HepG2 (cell line): ENCODE data around the gene ZNF853. TPM values are rescaled to one million over a fixed set of nuclear protein-coding genes. Genes with fewer than 3 reads are reported as not detected.
"Not testable (repeated sequence)": the region's sequence is repeated elsewhere in the genome, so short reads cannot be mapped to it uniquely, and the experiment has no call there.

Experiments
- ATAC-seq: fragments of 200-7000 bp; cut with Tn5 transposase; 3 replicates; pipeline ENCODE4 v1.9.1; 2020; ENCODE audit warnings: mild to moderate bottlenecking, moderate library complexity
- BruUV-seq: library from RNA; stranded (reverse); fragments of 400-500 nt; replicated peaks from 2 replicates; lab custom pipeline; 2021; lab: Mats Ljungman, UMichigan
- CTCF ChIA-PET: fragments of 300-600 bp; formaldehyde crosslinking; extraction: SDS; loops from one replicate; lab custom pipeline; 2021; ENCODE audit warnings: low total read pairs, inconsistent platforms, low intra/inter-chr PET ratio; lab: Yijun Ruan, JAX
- POLR2A ChIA-PET: fragments of 350-600 bp; sonication (Branson Sonifier 250); formaldehyde crosslinking; loops from one replicate; lab custom pipeline; 2020; ENCODE audit warnings: antibody characterized with exemption, inconsistent platforms; lab: Yijun Ruan, JAX
- DNase-seq: peaks from one replicate; pipeline ENCODE4 v3.0.0-alpha.2; 2015; ENCODE audit warnings: low spot score
- FAIRE-seq: peaks from 3 replicates; lab custom pipeline; 2011; peaks lifted over from hg19 to GRCh38; lab: Jason Lieb, UNC
- H2AFZ ChIP-seq: one replicate; pipeline ENCODE4 v1.6.1; 2011; ENCODE audit warnings: low read length, inconsistent platforms
- H3K27ac ChIP-seq: fragments of 300-600 bp; 3 replicates; pipeline ENCODE4 v1.8.0; 2011; ENCODE audit warnings: mixed run types, mild to moderate bottlenecking, mixed read lengths, low read length, inconsistent platforms; ENCODE audit not compliant: insufficient read depth; ENCODE audit errors: extremely low read length
- H3K27me3 ChIP-seq, 2 experiments: fragments of 200-600 bp in 1 of 2; 2 replicates in 1 of 2; 3 replicates in 1 of 2; pipeline versions ENCODE4 v1.6.0 to v1.8.0; 2011; ENCODE audit warnings: low read length in 2 of 2, mild to moderate bottlenecking in 2 of 2, moderate library complexity in 2 of 2, inconsistent platforms in 1 of 2; ENCODE audit not compliant: insufficient read depth in 2 of 2, control insufficient read depth in 1 of 2
- H3K36me3 ChIP-seq, 2 experiments: fragments of 200-600 bp in 1 of 2; replicated peaks in 1 of 2; 2 replicates in 1 of 2; 3 replicates in 1 of 2; pipeline versions ENCODE4 v1.5.1 to v1.8.0; 2011; ENCODE audit warnings: low read length in 2 of 2, inconsistent platforms in 1 of 2; ENCODE audit not compliant: insufficient read depth in 2 of 2, control insufficient read depth in 1 of 2
- H3K4me1 ChIP-seq: 2 replicates; pipeline ENCODE4 v1.5.1; 2012; ENCODE audit warnings: low read length, inconsistent platforms; ENCODE audit not compliant: insufficient read depth
- H3K4me2 ChIP-seq: 2 replicates; pipeline ENCODE4 v1.6.0; 2011; ENCODE audit warnings: low read depth, low read length, inconsistent platforms
- H3K4me3 ChIP-seq, 3 experiments: fragments of 200-600 bp in 1 of 3; sonication (generic), shearing (Covaris generic) in 1 of 3; replicated peaks in 1 of 3; 2 replicates each; pipeline ENCODE4 v1.5.1; 2011 to 2016; ENCODE audit warnings: low read length in 3 of 3, inconsistent platforms in 2 of 3, low read depth in 2 of 3, mild to moderate bottlenecking in 2 of 3, control low read depth in 1 of 3, mixed read lengths in 1 of 3; ENCODE audit not compliant: insufficient read depth in 1 of 3
- H3K79me2 ChIP-seq: one replicate; pipeline ENCODE4 v1.6.1; 2011; ENCODE audit warnings: low read length, inconsistent platforms; ENCODE audit not compliant: insufficient read depth
- H3K9ac ChIP-seq: 2 replicates; pipeline ENCODE4 v1.6.0; 2011; ENCODE audit warnings: mild to moderate bottlenecking, low read depth, low read length, inconsistent platforms; ENCODE audit not compliant: insufficient read depth
- H3K9me3 ChIP-seq: 2 replicates; pipeline ENCODE4 v1.5.1; 2012; ENCODE audit warnings: mild to moderate bottlenecking, low read length
- H4K20me1 ChIP-seq: 2 replicates; pipeline ENCODE4 v1.6.0; 2011; ENCODE audit warnings: inconsistent platforms, mild to moderate bottlenecking, low read length, moderate library complexity; ENCODE audit not compliant: insufficient read depth
- POLR2G ChIP-seq: fragments of 200-400 bp; formaldehyde crosslinking; IDR thresholded peaks from 2 replicates; pipeline ENCODE4 v1.6.1; 2018; ENCODE audit warnings: mild to moderate bottlenecking, low read depth, low read length, moderate library complexity
- WGBS: methylation state at CpG from one replicate; pipeline ENCODE4 v1.1.6; 2017; ENCODE audit warnings: low lambda C conversion rate; 5-methylcytosine and 5-hydroxymethylcytosine counted together
- in situ Hi-C: cut with HindIII; loops from 2 replicates; pipeline ENCODE4 v1.10.0; 2017; ENCODE audit warnings: low pct_unique_long_range_greater_than_20kb; ENCODE audit not compliant: extremely low pct_ligation_motif_present
- intact Hi-C: fragments of 100-400 bp; cut with micrococcal nuclease; formaldehyde crosslinking; loops from one replicate; pipeline ENCODE4 v1.10.0; 2022; ENCODE audit not compliant: unreplicated experiment
- polyA plus RNA-seq, 8 experiments: library from polyadenylated mRNA; depleted of rRNA in 3 of 8; stranded (reverse) in 7 of 8; unstranded in 1 of 8; fragments of >200 nt; fragmentation: Illumina TruSeq in 4 of 8; extraction: Trizol in 4 of 8; gene quantifications; 2 replicates each; pipeline versions ENCODE4 v1.2.1 to v1.2.3, GENCODE V29; 2011 to 2016; ENCODE audit warnings: low read depth in 4 of 8, missing spikeins in 1 of 8, mixed read lengths in 1 of 8; ENCODE audit not compliant: insufficient read depth in 1 of 8
- total RNA-seq, 5 experiments: library from RNA; depleted of rRNA; stranded (reverse); fragments of >200 nt; fragmentation: Illumina TruSeq; extraction: Trizol; gene quantifications; 2 replicates each; pipeline ENCODE4 v1.2.3, GENCODE V29; 2016; ENCODE audit warnings: low read depth in 1 of 5
- TF ChIP-seq, protein P1 (sequence below): sonication (generic); formaldehyde crosslinking; IDR thresholded peaks from 2 replicates; pipeline ENCODE4 v1.5.0; 2020; ENCODE audit warnings: mild to moderate bottlenecking, missing genetic modification reagents, borderline replicate concordance
- TF ChIP-seq, protein P2 (sequence below): sonication (generic); formaldehyde crosslinking; IDR thresholded peaks from 2 replicates; pipeline ENCODE4 v1.4.0; 2020; ENCODE audit warnings: missing genetic modification reagents, borderline replicate concordance

ZNF853 gene
- total and polyA plus RNA-seq, 2 of the 13 experiments (the other 11 are each of a cell fraction or from before 2014, with no cell fraction given), result 2.1 to 6.2 TPM

DNA sequence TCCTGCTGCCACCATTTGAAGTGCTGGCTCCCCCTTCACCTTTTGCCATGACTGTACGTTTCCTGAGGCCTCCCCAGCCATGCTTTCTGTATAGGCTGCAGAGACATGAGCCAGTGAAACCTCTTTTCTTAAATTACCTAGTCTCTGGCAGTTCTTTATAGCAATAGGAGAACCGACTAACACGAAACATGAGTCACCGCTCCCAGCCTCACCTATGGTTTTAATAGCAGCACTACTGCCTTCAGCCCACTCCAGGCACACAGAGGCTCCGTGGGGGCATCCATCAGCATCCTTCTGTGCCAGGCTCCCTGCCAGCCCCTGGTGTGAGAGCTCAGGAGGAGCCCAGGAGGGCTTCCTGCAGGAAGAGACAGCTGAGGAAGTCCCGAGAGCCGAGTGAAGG is 16.2 kb downstream of the ZNF853 start (continued):
- TF ChIP-seq, protein P1, sequence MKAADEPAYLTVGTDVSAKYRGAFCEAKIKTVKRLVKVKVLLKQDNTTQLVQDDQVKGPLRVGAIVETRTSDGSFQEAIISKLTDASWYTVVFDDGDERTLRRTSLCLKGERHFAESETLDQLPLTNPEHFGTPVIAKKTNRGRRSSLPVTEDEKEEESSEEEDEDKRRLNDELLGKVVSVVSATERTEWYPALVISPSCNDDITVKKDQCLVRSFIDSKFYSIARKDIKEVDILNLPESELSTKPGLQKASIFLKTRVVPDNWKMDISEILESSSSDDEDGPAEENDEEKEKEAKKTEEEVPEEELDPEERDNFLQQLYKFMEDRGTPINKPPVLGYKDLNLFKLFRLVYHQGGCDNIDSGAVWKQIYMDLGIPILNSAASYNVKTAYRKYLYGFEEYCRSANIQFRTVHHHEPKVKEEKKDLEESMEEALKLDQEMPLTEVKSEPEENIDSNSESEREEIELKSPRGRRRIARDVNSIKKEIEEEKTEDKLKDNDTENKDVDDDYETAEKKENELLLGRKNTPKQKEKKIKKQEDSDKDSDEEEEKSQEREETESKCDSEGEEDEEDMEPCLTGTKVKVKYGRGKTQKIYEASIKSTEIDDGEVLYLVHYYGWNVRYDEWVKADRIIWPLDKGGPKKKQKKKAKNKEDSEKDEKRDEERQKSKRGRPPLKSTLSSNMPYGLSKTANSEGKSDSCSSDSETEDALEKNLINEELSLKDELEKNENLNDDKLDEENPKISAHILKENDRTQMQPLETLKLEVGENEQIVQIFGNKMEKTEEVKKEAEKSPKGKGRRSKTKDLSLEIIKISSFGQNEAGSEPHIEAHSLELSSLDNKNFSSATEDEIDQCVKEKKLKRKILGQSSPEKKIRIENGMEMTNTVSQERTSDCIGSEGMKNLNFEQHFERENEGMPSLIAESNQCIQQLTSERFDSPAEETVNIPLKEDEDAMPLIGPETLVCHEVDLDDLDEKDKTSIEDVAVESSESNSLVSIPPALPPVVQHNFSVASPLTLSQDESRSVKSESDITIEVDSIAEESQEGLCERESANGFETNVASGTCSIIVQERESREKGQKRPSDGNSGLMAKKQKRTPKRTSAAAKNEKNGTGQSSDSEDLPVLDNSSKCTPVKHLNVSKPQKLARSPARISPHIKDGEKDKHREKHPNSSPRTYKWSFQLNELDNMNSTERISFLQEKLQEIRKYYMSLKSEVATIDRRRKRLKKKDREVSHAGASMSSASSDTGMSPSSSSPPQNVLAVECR (CRISPR knock-in tag), result no peak

DNA sequence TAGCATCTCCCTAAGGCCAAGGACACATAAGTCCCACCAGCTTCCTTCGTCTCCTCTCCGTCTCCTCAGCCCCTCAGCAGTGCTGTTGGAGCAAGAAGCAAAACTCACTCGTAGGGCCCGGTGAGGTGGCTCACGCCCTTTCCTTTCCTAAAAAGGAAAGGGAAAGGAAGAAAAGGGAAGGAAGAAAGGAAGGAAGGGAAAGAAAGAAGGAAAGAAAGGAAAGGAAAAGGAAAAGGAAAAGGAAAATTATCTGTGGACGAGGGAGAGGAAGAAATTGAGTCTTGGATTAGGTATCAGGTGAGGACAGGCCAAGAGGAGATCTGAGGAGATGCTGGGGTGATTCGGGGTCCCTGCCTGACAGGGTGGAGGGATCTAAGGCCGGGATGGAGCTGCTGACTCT is 18.6 kb downstream of the ZNF853 start:
- POLR2A ChIA-PET, result no interaction called here
- in situ Hi-C loops, result no loop called here

DNA sequence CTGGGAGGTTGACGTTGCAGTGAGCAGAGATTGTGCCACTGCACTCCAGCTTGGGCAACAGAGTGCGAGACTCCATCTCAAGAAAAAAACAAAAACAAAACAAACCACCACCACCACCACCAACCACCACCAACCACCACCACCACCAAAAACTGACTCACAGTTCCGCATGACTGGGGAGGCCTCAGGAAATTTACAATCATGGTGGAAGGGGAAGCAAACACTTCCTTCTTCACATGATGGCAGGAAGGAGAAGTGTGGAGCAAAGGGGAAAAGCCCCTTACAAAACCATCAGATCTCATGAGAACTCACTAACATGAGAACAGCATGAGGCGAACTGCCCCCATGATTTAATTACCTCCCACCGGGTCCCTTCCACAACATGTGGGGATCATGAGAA is 19.6 kb downstream of the ZNF853 start:
- H3K36me3 ChIP-seq, H2AFZ ChIP-seq, DNase-seq, H3K9ac ChIP-seq, CTCF ChIA-PET, H3K9me3 ChIP-seq, in situ Hi-C loops, H3K27me3 ChIP-seq, BruUV-seq, H3K4me2 ChIP-seq, ATAC-seq, H3K4me3 ChIP-seq, H4K20me1 ChIP-seq, FAIRE-seq, H3K27ac ChIP-seq, intact Hi-C loops: not testable (repeated sequence)
- 72% methylated on average over 5 of the region's 5 CpGs for WGBS
- POLR2A ChIA-PET, result interaction anchor here (0.6 kb wide), 1 partner anchor 63 kb away, joined by 3 read pairs; no protein-coding TSS in a partner anchor
- Histone ChIP-seq H3K79me2 (peaks cover 13% of the 10 kb centered on the region), H3K4me1 (peaks cover 41% of the 10 kb centered on the region)

More for the DNA sequence above, 18.6 kb downstream of the ZNF853 start:
- peaks cover 11% of the 10 kb centered on the region for H3K79me2 ChIP-seq
- H3K9me3 ChIP-seq, result no peaks in the 10 kb centered on the region
- 74% methylated on average over 7 of the region's 8 CpGs for WGBS
- BruUV-seq, result no TSS peak
- H3K36me3 ChIP-seq, result 0 out of 5 replicates have a peak, but pooled peaks cover 0 to 1% of the 10 kb centered on the region in 2 experiments
- no peak overlapping the region for H3K4me2 ChIP-seq
- CTCF ChIA-PET, result no interaction called here
- DNase-seq (no peak), ATAC-seq (no peak), FAIRE-seq (no peak)
- no peak overlapping the region for H3K4me3 ChIP-seq
- intact Hi-C loops, result no loop called here
- H4K20me1 ChIP-seq, result no peaks in the 10 kb centered on the region
- H2AFZ ChIP-seq, result no peak overlapping the region
- H3K4me1 ChIP-seq, result peaks cover 42% of the 10 kb centered on the region
- H3K27me3 ChIP-seq, result peaks cover 0 to 6% of the 10 kb centered on the region in 2 experiments; a peak in 2 of 5 replicates
- TF ChIP-seq, protein P2, sequence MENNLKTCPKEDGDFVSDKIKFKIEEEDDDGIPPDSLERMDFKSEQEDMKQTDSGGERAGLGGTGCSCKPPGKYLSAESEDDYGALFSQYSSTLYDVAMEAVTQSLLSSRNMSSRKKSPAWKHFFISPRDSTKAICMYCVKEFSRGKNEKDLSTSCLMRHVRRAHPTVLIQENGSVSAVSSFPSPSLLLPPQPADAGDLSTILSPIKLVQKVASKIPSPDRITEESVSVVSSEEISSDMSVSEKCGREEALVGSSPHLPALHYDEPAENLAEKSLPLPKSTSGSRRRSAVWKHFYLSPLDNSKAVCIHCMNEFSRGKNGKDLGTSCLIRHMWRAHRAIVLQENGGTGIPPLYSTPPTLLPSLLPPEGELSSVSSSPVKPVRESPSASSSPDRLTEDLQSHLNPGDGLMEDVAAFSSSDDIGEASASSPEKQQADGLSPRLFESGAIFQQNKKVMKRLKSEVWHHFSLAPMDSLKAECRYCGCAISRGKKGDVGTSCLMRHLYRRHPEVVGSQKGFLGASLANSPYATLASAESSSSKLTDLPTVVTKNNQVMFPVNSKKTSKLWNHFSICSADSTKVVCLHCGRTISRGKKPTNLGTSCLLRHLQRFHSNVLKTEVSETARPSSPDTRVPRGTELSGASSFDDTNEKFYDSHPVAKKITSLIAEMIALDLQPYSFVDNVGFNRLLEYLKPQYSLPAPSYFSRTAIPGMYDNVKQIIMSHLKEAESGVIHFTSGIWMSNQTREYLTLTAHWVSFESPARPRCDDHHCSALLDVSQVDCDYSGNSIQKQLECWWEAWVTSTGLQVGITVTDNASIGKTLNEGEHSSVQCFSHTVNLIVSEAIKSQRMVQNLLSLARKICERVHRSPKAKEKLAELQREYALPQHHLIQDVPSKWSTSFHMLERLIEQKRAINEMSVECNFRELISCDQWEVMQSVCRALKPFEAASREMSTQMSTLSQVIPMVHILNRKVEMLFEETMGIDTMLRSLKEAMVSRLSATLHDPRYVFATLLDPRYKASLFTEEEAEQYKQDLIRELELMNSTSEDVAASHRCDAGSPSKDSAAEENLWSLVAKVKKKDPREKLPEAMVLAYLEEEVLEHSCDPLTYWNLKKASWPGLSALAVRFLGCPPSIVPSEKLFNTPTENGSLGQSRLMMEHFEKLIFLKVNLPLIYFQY (CRISPR knock-in tag), result no peak
- no peak for TF ChIP-seq POLR2G
- H3K27ac ChIP-seq, result no peak overlapping the region
- no peak overlapping the region for H3K9ac ChIP-seq
